Hepatic stellate cell (primary cell): Measurements from ENCODE around the gene BTBD10.
A peak's percentile ranks its signal among the peaks of the same experiment; 100 is the strongest.
"Not testable (repeated sequence)": the region's sequence is repeated elsewhere in the genome, so short reads cannot be mapped to it uniquely, and the experiment has no call there.

Experiments
- DNase-seq: peaks from one replicate; pipeline ENCODE4 v3.0.0; 2011; ENCODE audit warnings: low spot score

Gene BTBD10

DNA sequence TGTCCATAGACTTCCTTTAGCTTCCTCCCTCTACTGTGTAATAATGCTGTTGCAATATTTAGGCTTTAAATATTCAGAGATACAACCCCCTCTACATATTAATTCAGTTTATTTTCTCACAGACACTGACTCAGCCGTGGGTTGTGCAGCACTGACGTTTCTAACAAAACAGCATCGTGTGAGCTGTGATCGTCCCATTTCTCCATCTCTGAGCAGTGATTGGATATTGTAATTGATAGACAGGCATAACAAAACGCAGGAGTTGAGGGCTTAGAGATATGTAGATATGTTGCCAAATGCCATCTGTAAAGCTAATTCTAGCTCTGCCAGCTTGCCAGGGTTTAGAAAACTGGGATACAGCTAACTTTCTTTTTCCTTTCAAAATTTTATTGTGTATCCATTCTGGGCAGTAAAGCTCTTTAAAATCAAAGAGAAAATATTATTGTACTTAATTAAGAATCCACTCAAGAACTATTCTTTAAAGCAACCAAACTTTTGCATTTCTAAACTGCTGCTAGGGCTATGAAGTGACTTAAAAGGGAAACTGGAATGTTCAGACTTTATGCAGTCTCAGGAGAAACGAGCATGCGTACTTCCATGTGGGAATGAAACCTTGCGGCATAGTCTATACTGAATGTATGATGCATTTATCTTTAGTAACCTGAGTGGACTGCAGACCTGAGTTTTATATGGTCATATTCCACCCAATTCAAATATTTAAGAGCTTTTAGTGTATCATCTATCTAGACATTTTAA lies 22.7 kb downstream of the BTBD10 start:
- DNase-seq, result peak; percentile 65

DNA sequence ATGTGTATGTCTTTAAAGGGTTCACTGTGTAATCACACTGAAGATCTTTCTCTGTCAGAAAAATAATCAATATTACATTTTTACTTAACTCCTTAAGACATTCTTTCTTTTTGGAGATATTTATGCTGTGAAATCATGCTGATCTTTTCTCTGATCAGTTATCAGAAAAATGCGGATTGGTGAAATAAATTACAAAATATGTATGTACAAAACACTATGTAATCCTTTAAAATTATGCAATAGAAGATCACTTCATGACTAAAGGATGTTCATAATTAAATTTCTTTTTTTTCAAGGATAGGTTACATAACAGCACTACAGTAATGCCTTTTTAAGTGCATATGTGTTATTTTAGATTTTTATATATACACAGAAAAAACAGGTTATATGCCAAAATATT lies 24.7 kb downstream of the BTBD10 start:
- DNase-seq, result no peak

DNA sequence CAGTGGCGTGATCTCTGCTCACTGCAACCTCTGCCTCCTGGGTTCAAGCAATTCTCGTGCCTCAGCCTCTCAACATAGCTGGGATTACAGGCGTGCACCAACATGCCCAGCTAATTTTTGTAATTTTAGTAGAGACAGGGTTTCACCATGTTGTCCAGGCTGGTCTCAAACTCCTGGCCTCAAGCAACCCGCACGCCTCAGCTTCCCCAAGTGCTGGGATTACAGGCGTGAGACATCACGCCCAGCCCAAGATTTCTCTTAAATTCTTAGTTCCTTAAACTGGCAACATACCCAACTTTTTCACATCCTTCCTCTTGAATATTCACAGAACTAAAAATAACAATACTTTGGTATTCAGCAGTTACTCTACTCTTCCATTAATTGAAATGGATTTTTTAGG lies 26.2 kb downstream of the BTBD10 start:
- not testable (repeated sequence) for DNase-seq

DNA sequence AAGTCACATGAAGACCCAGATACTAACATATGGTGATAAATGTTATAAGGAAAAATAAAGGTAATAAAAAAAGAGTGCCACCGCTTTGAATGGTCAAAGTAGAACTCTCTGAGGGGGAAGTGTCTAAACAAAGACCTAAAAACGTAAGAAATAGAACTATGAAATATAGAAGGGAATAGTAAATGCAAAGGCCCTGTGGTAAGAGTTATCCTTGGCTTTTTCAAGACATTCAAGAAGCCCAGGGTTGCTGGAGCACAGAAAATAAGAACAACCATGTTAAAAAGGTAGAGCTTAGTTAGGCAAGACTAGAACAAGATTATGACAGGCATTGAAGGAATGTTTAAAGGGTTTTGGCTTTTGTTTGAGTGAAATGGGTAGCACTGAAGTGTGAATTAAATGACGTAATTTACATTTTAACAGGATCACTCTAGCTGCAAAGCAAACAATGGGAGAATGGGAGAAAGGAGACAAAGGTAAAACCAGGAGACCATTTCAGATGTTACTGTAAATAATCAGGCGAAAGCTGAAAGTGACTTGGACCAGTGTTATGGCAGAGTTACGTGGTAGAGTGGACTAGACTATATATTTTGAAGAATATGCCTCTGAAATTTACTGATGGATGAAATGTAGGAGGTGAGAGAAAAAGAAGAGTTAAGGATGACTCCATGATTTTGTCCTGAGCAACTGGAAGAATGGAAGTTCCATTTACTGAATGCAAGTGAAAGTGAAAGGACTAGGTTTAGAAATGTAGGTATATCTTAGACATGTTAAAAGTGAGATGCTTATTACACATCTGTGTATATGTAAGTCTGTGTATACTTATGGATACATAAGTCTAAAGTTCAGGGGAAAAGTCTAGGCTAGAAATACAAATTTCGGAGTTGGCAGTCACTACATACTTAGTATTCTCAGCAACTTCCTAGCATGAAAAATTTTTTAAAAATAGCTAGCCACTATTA lies 28.5 kb downstream of the BTBD10 start:
- no peak for DNase-seq

DNA sequence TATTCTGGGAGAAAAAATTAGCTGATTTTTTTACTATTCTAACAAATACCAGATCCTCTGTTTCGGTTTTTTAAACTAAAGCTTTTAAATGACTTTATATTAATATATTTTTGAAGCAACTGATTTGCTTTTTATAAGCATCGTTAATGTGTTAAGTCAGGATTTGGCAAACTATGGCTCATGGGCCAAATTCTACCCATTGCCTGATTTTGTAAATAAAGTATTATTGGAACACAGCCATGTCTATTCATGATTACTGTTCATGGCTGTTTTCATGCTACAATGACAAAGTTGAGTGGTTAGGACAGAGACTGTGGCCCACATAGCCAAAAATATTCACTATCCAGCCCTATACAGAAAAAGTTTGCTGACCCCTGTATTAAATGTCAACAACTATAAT lies 29.6 kb downstream of the BTBD10 start:
- DNase-seq, result no peak

DNA sequence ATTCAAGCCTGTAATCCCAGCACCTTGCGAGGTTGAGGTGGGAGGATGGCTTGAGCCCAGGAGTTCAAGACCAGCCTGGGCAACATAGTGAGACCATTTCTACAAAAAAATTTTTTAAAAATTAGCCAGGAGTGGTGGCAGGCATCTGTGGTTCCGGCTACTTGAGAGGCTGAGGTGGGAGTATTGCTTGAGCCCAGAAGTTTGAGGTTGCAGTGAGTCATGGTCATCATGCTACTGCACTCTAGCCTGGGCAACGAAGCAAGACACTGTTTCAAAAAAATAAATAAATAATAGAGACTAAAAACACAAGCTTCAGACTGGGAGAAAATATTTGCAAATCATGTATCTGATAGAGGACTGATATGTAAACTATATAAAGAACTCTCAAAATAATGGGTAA lies 33.2 kb downstream of the BTBD10 start:
- no peak for DNase-seq

DNA sequence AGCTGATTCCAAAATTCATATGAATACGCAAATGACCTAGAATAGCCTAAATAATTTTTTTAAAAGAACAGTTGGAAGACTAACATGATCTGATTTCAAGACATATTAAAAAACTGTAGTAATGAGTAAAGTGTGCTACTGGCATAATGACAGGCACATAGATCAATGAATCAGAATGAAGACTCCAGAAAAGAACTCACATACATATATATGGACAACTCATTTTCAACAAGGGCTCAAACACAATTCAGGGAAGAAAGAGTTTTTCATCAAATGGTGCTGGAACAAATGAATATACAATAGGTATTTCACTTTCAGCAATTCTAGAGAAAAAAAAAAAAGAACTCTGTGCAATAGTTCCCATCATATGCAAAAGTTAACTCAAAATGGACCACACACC lies 33.7 kb downstream of the BTBD10 start:
- DNase-seq, result no peak

DNA sequence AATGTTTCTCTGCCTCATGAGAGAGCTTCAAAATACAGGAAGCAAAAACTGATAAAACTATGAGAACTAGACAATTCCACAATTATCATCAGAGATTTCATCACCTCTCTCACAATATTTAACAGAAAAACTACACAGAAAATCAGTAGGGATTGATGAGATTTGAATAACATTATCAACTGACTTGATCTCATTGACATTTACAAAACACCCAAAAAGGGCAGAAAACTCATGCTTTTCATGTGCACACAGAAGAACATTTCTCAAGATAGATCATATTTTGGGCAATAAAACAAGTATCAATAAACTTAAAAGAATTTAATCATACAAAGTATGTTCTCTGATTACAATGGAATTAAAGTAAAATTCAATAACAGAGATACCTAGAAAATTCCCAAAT lies 35.6 kb downstream of the BTBD10 start:
- no peak for DNase-seq

DNA sequence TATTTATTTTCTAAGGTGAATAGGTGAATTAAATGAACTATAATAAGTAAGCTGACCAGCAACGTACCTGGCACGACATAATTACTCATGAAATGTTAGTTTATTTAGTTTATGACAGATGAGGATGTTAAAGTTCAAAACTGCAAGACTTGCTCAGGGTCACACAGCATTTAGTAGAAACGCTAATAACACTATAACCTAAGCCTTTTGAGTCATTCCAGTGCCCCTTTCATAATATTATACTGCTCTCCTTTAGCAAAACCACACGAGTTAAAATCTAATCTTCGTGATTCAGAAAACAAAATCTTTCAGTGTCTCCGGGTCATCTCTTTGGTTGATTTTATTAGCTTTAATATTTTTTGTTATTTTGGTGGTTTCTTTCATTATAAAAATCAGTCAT lies 39.6 kb downstream of the BTBD10 start:
- DNase-seq, result no peak

DNA sequence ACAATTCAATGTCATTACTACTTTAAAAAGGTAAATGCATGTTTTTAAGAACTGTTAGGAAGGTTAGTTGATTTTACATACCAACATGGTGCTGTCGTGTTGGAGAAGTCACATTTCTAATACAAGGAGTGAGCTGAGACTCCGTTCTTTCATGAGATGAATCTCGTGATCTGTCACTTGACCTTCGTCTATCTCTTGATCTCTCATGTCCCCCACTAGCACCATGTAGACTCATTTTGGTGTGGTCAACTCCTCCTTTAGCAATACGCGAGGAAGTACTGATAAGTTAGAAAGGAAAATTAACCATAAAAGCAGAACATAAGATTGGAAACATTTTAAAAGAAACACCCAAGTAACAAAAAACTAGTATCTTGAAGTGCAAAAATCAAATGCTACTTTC lies 41.5 kb downstream of the BTBD10 start:
- DNase-seq, result no peak

DNA sequence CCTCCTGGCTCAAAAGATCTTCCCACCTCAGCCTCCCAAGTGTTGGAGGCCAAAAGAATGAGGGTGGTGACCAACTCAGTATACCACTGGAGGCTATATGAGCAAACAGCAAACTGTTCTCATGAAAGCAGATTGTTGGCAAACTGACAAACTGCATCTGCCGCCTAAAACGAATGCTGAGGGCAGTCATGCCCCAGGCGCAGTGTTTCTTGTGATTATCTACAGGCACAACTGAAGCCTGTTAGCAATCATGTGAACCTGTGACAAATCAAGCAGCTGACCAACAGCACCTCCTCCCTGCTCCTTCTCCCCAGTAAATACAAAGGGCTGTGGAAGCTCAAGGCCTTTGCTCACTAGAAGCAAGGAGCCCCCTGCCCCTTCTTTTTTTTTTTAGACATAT lies 47.8 kb downstream of the BTBD10 start:
- DNase-seq, result no peak

DNA sequence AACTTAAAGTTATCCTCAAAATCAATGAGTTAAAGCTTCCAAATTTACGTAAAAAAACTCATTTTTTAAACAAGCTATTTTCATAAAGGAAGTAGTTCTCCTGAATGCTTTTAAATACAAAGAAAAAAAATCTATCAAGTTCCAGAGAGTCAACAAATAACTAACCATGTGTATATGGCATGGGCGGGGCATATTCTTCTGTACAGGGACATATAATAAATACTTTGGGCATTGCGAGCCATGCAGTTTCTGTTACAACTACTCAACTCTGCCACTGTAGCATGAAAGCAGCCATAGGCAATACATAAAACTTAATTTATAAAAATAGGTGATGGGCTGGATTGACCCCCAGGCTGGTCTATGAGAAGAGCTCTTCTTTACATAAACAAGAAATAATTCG lies 57.8 kb downstream of the BTBD10 start:
- no peak for DNase-seq

DNA sequence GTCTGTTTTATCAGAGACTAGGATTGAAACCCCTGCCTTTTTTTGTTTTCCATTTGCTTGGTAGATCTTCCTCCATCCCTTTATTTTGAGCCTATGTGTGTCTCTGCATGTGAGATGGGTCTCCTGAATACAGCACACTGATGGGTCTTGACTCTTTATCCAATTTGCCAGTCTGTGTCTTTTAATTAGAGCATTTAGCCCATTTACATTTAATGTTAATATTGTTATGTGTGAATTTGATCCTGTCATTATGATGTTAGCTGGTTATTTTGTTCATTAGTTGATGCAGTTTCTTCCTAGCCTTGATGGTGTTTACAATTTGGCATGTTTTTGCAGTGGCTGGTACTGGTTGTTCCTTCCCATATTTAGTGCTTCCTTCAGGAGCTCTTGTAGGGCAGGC lies 64.7 kb downstream of the BTBD10 start:
- not testable (repeated sequence) for DNase-seq

DNA sequence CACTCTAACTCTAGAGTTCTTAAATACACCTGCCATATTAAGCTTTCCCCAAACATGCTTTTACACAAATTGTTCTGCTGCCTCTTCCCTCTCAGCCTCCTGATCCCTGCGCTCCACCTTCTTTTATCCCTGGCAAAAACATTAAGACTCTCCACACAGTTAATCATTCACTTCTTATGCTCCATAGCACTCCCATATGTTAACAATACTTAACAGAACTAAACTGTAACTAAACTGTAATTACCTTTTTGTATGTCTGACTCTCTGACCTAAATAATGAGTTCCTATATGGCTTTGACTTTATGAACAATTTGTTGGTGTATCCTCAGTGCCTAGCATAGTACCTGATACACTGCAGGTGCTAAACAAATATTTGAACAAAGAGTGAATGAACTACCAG lies 71.8 kb downstream of the BTBD10 start:
- DNase-seq, result no peak

DNA sequence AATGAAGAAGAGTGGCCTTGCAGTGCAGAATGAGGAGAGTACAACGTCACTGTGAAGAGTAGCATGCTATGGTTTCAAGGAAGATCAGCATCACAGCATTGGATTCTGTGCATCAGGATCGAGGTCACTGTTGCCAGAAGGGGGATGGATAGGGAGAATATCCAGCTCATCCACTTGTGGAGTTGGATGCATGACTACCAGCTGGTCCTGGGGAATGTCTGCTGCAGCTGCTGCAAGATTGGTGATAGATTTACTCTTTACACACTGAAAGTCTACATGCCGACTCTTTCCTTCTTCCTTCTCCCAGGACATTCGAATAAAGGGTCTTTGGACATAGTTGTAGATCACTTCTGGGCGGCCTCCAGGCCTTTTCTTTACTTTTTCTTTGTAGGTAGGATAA lies 74.3 kb downstream of the BTBD10 start:
- DNase-seq, result no peak

DNA sequence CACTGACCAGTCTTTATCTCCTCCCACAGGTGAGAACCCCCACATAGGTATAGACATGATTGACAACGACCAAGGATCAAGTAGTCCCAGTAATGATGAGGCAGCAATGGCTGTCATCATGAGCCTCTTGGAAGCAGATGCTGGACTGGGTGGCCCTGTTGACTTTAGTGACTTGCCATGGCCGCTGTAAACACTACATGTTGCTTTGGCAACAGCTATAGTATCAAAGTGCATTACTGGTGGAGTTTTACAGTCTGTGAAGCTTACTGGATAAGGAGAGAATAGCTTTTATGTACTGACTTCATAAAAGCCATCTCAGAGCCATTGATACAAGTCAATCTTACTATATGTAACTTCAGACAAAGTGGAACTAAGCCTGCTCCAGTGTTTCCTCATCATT lies 76.5 kb downstream of the BTBD10 start:
- DNase-seq, result no peak

DNA sequence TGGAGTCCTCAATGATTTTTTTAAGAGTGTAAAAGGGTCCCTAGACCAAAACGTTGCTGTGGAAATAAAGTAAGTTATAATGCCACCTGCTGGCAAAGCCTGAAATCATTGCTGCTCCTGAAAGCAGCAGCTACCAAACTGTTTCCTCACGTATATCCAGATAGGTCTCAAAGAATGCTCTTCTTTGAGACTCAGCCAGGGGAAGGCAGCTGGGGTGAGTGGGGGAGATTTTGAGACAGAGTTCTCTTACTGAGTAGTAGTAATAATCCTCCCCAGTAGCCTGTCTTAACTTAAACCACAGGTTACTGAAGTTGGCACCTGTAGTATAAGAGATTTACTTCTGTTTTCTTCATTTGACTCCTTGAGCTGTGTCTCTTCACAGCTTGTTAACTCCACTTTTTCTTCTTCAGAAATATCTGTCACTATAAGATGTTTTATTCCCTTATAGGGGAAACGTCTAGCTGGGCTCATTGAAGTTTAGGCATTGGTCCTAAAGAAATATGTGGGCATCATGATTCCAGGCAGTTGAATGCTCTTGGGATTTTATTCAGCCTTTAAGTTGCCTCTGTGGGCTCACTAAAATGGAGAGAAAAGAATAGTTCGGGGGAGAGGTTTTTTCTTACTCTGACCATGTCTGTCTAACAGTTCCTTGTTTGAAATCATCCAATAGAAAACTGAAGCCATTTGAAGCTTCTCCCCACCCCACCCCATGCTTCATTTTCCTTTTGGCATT lies 77.9 kb downstream of the BTBD10 start:
- DNase-seq, result peak; percentile 38

DNA sequence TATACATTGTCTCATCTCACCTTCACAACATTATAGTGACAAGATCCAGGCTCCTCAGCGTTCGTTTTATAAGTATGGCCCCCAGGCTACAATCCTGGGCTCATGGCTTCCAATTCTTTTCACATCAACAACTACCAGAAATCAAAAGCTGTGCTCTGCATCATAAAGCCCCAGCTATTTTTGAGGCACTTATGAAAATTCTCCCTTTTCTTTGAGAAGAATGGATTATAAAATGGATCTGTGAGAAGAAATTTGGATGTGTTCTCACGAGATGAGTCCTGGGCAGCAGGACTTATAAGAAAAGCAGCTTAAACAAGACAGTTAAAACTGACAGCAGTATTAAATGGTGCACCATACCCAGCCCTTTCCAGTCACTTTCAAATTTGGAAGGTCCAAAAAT lies 80.3 kb downstream of the BTBD10 start:
- no peak for DNase-seq

DNA sequence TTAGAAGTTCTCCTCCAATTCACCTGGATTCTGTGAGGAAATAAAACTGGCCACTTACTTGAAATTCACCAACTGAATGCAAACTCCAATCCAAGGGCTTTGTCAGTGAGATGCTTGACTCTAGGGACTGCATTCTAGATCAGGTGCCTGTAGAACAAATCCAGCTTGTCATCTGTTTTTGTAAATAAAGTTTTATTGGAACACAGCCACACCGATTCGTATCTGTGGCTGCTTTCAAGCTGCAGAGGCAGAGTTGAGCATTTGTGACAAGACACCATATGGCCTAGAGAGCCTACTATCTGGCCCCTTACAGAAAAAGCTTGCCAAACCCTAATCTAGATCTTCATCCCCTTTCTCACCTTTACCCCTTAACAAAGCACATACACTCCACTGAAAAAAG lies 82.3 kb downstream of the BTBD10 start:
- DNase-seq, result no peak

DNA sequence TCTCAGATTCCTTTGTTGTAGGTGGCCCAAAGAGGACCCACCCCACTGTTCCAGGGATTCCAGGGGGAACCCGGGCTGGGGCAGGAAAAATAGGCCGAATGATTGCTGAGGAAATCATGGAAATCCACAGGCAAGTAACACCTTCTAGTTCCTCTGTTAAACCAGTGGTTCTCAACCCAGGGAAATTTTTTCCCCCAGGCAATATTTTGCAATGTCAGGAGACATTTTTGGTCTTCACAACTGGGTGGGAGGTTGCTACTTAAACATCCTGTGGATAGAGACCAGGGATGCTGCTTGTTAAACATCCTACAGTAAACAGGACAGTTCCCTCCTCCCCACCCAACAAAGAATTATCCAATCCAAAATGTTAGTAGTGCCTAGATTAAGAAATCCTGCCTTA lies 84.7 kb downstream of the BTBD10 start:
- DNase-seq, result no peak

DNA sequence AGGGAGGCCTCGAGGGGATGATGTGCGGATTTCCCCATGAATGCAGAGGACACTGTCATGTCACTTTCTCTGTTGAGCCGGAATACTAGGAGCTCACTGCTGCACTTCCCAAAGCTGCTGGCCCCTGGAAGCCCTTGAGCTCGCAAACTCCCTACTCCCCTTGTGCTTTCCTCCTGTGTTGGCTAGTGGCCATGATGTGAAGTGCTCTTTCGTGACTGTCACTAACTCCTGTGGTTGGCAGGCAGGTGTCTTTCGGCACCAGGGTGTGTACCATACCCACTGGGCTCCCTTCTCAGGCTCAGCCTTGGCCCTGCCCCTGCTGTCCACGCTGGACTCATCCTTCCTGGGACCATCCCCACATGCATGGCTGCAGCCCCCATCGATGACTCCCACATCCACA lies 86.2 kb downstream of the BTBD10 start:
- DNase-seq, result no peak

DNA sequence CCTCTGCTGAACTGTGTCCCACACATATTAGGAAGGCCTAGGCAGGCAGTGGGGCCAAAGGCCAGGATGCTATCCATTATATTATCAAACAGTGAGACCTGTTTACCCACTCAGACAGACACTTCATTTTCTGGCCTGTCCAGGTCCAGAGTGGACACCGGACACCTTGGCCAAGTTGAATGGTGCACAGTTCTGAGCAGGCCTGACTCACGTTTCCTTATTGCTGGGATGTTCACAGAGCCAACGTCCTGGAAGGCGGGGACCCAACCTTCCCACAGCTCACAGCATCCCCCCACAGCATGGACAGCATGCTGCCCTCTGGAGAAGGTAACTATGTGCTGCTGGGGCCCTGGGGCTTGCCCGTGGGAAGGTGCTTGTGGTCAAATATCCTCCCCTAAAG lies 86.6 kb downstream of the BTBD10 start:
- DNase-seq, result no peak

DNA sequence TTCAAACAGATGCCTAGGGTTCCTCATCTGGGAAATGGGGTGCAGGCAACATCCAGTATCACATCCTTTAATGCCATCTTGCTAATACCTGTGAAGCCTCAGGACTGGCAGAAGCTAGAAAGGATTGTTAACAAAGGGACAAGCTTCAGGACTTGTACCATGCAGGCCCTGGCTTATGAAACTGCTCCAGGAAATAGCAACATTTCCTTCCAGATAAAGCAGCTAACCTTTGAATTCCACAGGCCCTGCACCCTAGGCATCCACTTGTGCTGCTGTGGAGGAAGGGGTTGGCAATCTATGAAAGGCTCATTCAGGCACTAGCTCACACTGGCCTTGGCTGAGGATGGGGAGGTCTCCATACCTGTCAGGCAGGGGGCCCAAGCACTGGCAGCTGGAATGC lies 87.2 kb downstream of the BTBD10 start:
- DNase-seq, result no peak
